CD4-positive, alpha-beta memory T cell (primary cell): ENCODE results near the gene AFAP1. TPM values are rescaled to one million over a fixed set of nuclear protein-coding genes. Genes with fewer than 3 reads are reported as not detected.

Source experiments
- CTCF ChIA-PET: fragments of 350-600 bp; sonication (Branson Sonifier 250); formaldehyde crosslinking; loops from one replicate; lab custom pipeline; 2021; ENCODE audit warnings: inconsistent platforms; ENCODE audit not compliant: partially characterized antibody; lab: Charles Lee
- POLR2A ChIA-PET: fragments of 350-600 bp; sonication (Branson Sonifier 250); formaldehyde crosslinking; loops from one replicate; lab custom pipeline; 2021; ENCODE audit not compliant: partially characterized antibody; lab: Charles Lee
- DNase-seq, 5 donors: peaks; one replicate each; pipeline versions ENCODE4 v3.0.0 to v3.0.0-alpha.2; 2020 to 2022; ENCODE audit warnings: mixed read lengths in 1 of 5
- H3K27ac ChIP-seq: one replicate; pipeline ENCODE4 v1.7.0; 2013; ENCODE audit warnings: low read depth, low read length
- H3K27me3 ChIP-seq: 2 replicates; pipeline ENCODE4 v1.7.0; 2013; ENCODE audit warnings: mild to moderate bottlenecking, low read length, moderate library complexity; ENCODE audit not compliant: insufficient read depth
- H3K36me3 ChIP-seq: 2 replicates; pipeline ENCODE4 v1.7.0; 2013; ENCODE audit warnings: mild to moderate bottlenecking, low read length, moderate library complexity; ENCODE audit not compliant: insufficient read depth
- H3K4me1 ChIP-seq: 2 replicates; pipeline ENCODE4 v1.7.0; 2013; ENCODE audit warnings: mild to moderate bottlenecking, low read length, moderate library complexity; ENCODE audit not compliant: insufficient read depth
- H3K4me3 ChIP-seq, 2 donors: one replicate each; pipeline ENCODE4 v1.7.0; 2013; ENCODE audit warnings: low read length in 2 of 2, mild to moderate bottlenecking in 1 of 2
- H3K9me3 ChIP-seq, 2 donors: one replicate each; pipeline ENCODE4 v1.7.0; 2013; ENCODE audit warnings: low read length in 2 of 2, control low read depth in 1 of 2; ENCODE audit not compliant: control insufficient read depth in 1 of 2
- H3K27ac Mint-ChIP-seq, 7 donors: one replicate each; pipeline ENCODE4 v1.8.0; 2020 to 2021; ENCODE audit warnings: mixed read lengths in 7 of 7, mild to moderate bottlenecking in 6 of 7, inconsistent platforms in 3 of 7, moderate library complexity in 3 of 7
- H3K27me3 Mint-ChIP-seq, 2 donors: one replicate each; pipeline ENCODE4 v1.8.0; 2020 to 2021; ENCODE audit warnings: mixed read lengths in 2 of 2
- H3K36me3 Mint-ChIP-seq, 2 donors: one replicate each; pipeline ENCODE4 v1.8.0; 2020 to 2021; ENCODE audit warnings: mixed read lengths in 2 of 2, inconsistent platforms in 1 of 2, mild to moderate bottlenecking in 1 of 2
- H3K4me1 Mint-ChIP-seq, 4 donors: one replicate each; pipeline ENCODE4 v1.8.0; 2020 to 2021; ENCODE audit warnings: mixed read lengths in 4 of 4, mild to moderate bottlenecking in 1 of 4
- H3K4me3 Mint-ChIP-seq, 8 donors: one replicate each; pipeline ENCODE4 v1.8.0; 2020 to 2021; ENCODE audit warnings: mixed read lengths in 8 of 8, mild to moderate bottlenecking in 7 of 8, moderate library complexity in 6 of 8, inconsistent platforms in 3 of 8
- H3K9me3 Mint-ChIP-seq, 8 donors: one replicate each; pipeline ENCODE4 v1.8.0; 2020 to 2021; ENCODE audit warnings: mixed read lengths in 8 of 8, mild to moderate bottlenecking in 5 of 8, inconsistent platforms in 3 of 8, moderate library complexity in 1 of 8
- intact Hi-C: fragments of 100-400 bp; cut with micrococcal nuclease; formaldehyde crosslinking; loops from one replicate; pipeline ENCODE4 v1.15.1; 2023
- polyA plus RNA-seq, 2 donors: library from polyadenylated mRNA; unstranded; fragments of 300-500 nt; fragmentation: Illumina TruSeq; gene quantifications; one replicate each; pipeline ENCODE4 v1.2.3, GENCODE V29; 2021
- total RNA-seq, 2 experiments: library from RNA; stranded (reverse); gene quantifications; one replicate each; pipeline ENCODE4 v1.2.3, GENCODE V29; 2021

AFAP1 gene
- total and polyA plus RNA-seq, 4 experiments from 2014 or later, result 0.95 to 21.8 (median 12.6) TPM

DNA sequence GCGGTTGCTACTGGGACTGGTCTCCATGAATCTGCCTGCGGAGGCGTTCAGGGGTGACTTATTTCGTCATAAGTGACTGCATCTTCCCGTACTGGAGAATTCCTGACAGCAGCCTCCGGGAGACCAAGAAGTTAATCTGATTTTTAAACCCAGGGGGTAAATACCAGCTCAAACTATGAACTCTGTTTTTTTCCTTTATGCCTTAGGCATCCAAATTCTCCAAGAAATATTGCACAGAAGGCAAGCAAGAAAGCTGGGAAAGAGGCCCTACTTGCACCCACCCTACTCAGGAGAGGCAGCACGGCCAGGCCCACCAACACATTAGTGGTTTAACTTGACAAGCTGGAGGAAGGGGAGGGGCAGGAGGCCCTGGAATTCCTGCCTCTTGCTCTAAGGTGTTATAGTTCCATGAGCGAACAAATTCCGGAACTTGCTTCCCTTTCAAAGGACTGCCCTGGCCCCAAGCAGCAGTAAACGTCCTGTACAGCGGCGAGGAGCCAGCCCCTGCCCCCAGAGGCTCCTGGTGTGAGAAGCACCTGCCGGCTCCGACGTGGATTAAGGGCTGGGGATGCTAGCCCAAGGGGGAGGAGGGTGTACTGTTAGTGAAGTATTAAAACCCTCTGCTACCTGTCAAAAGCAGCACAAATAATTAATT is 177.2 kb downstream of the AFAP1 start:
- Mint-ChIP-seq H3K36me3 (peaks cover 21 to 35% of the 10 kb centered on the region in 2 donors), H3K9me3 (no peaks in the 10 kb centered on the region), H3K27ac (peak overlapping the region in 3 of 7 donors; percentile 35 to 88 (median 85)), H3K4me3 (no peak overlapping the region), H3K27me3 (no peaks in the 10 kb centered on the region), H3K4me1 (peaks cover 19 to 37% (median 29%) of the 10 kb centered on the region in 4 donors)
- H3K36me3 ChIP-seq, result no peaks in the 10 kb centered on the region
- DNase-seq, result no peak
- no peaks in the 10 kb centered on the region for H3K9me3 ChIP-seq
- no peak overlapping the region for H3K4me3 ChIP-seq
- peaks cover 34% of the 10 kb centered on the region for H3K4me1 ChIP-seq
- H3K27me3 ChIP-seq, result no peaks in the 10 kb centered on the region
- intact Hi-C loops, result no loop called here
- ChIA-PET POLR2A (no interaction called here), CTCF (interaction anchor here (1.7 kb wide), 1 partner anchor 40 kb away, joined by 9 read pairs; no protein-coding TSS in a partner anchor)
- H3K27ac ChIP-seq, result no peak overlapping the region

DNA sequence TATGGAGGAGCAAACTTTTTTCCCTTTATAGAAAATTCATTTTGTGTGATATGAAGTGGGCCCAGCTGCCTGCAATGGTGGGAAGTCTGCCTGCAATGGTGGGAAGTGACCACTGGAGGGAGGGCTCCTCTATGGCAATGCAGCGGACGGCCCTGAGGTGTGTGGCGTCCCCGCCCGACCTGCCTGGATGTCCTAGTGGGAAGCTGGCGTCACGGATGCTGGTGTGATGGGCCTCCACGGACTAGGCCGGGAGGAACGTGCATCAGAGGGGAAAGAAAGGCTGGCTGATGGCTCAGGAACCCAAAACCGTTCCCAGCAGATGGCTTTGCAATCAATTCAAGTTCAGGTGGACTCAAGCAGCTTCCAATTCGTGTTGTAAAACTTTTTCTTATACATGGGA is 177.9 kb downstream of the AFAP1 start:
- Histone ChIP-seq H3K4me1 (peaks cover 34% of the 10 kb centered on the region), H3K9me3 (no peaks in the 10 kb centered on the region), H3K4me3 (no peak overlapping the region), H3K36me3 (no peaks in the 10 kb centered on the region), H3K27me3 (no peaks in the 10 kb centered on the region), H3K27ac (no peak overlapping the region)
- Mint-ChIP-seq H3K27me3 (no peaks in the 10 kb centered on the region), H3K9me3 (no peaks in the 10 kb centered on the region), H3K4me3 (peak overlapping the region in 4 of 8 donors; percentile 8 to 61 (median 30)), H3K27ac (peak overlapping the region; percentile 58 to 92 (median 83)), H3K36me3 (peaks cover 21 to 33% of the 10 kb centered on the region in 2 donors), H3K4me1 (peaks cover 19 to 44% (median 29%) of the 10 kb centered on the region in 4 donors)
- peak; percentile 43 to 52 (median 47) for DNase-seq
- intact Hi-C loops, result no loop called here
- CTCF ChIA-PET, result interaction anchor here (0.9 to 1.7 kb wide), 2 partner anchors 17 to 40 kb away, joined by 3 to 9 read pairs; no protein-coding TSS in a partner anchor
- POLR2A ChIA-PET, result interaction anchor here (1.0 kb wide), 1 partner anchor 41 kb away, joined by 3 read pairs; no protein-coding TSS in a partner anchor

DNA sequence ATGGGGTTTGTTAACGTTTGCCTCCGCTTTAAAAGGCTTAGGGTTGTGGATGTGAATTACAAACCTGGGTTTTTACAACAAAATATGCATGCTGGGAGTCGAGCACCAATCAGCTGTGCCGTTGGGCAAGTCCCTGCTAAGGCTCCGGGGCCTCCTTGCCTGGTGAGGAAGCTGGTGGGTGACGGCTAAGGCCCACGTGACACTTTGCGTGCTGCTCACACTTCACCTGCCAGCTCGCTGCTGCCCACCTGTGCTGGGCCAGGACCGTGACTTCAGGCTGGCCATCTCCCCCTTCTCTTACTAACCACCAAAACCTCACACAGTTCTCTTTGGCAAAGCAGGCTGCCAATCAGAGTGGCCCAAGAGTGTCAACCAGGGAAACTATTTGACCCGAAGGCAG is 178.3 kb downstream of the AFAP1 start:
- Histone ChIP-seq H3K4me3 (no peak overlapping the region), H3K36me3 (no peaks in the 10 kb centered on the region), H3K27ac (no peak overlapping the region), H3K9me3 (no peaks in the 10 kb centered on the region), H3K4me1 (peaks cover 34% of the 10 kb centered on the region), H3K27me3 (no peaks in the 10 kb centered on the region)
- DNase-seq, result no peak
- peaks cover 21 to 32% of the 10 kb centered on the region in 2 donors for H3K36me3 Mint-ChIP-seq
- no peaks in the 10 kb centered on the region for H3K9me3 Mint-ChIP-seq
- ChIA-PET POLR2A (interaction anchor here (1.0 kb wide), 1 partner anchor 41 kb away, joined by 3 read pairs; no protein-coding TSS in a partner anchor), CTCF (interaction anchor here (0.9 to 1.7 kb wide), 2 partner anchors 17 to 41 kb away, joined by 3 to 9 read pairs; no protein-coding TSS in a partner anchor)
- peak overlapping the region in 2 of 8 donors; percentile 31 to 61 for H3K4me3 Mint-ChIP-seq
- peak overlapping the region; percentile 58 to 92 (median 83) for H3K27ac Mint-ChIP-seq
- H3K27me3 Mint-ChIP-seq, result no peaks in the 10 kb centered on the region
- peaks cover 19 to 44% (median 29%) of the 10 kb centered on the region in 4 donors for H3K4me1 Mint-ChIP-seq
- intact Hi-C loops, result no loop called here

DNA sequence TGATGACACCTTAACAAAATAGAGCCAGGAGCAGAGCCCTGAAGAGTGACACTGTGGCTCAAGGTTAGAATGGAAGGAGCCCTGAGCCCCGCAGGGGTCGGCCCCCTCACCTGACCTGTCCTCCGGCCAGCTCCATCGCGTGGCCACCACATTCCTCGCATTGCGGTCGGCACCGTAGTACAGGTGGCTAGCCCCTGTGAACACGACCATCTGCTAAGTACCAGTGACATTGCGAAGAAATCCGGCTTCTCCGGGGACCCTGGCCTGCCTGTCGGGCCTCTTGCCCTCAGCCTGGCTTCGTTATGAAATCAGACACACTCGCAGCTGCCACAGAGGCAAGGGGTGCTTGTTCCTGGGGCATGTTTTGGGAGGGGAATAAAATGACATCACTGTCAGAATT is 179.0 kb downstream of the AFAP1 start:
- CTCF ChIA-PET, result interaction anchor here (1.2 to 1.7 kb wide), 2 partner anchors 41 to 42 kb away, joined by 3 to 9 read pairs; no protein-coding TSS in a partner anchor
- H3K27me3 ChIP-seq, result no peaks in the 10 kb centered on the region
- H3K4me1 ChIP-seq, result peaks cover 34% of the 10 kb centered on the region
- Mint-ChIP-seq H3K27ac (peak overlapping the region; percentile 62 to 97 (median 92)), H3K27me3 (no peaks in the 10 kb centered on the region), H3K4me1 (peaks cover 19 to 44% (median 29%) of the 10 kb centered on the region in 4 donors), H3K4me3 (no peak overlapping the region), H3K9me3 (no peaks in the 10 kb centered on the region), H3K36me3 (peaks cover 15 to 27% of the 10 kb centered on the region in 2 donors)
- POLR2A ChIA-PET, result interaction anchor here (1.0 kb wide), 1 partner anchor 42 kb away, joined by 3 read pairs; no protein-coding TSS in a partner anchor
- no peaks in the 10 kb centered on the region for H3K9me3 ChIP-seq
- no peaks in the 10 kb centered on the region for H3K36me3 ChIP-seq
- no peak for DNase-seq
- H3K4me3 ChIP-seq, result no peak overlapping the region
- peak overlapping the region; percentile 78 for H3K27ac ChIP-seq
- intact Hi-C loops, result no loop called here

DNA sequence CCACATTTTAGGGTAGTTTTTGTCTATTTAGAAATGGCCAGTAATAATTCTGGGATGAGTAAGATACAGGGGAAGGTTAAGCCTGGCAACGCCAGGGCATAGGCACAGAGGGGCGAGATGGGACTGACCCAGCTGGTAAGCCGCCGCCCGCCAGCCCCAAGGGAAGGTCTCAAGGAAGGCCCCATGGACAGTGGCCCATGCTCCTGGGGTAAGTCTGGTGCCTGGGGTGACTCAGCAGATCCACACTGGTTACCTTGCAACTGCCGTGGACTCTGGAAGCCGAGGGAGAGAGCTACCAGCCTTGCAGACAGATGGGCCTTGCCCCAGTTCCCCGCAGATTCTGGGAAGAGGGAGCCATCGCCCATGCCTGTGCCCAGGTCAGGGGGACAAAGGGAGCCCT is 179.4 kb downstream of the AFAP1 start:
- no peaks in the 10 kb centered on the region for H3K27me3 Mint-ChIP-seq
- Histone ChIP-seq H3K27me3 (no peaks in the 10 kb centered on the region), H3K9me3 (no peaks in the 10 kb centered on the region), H3K4me3 (peak overlapping the region in 1 of 2 donors; percentile 66), H3K36me3 (no peaks in the 10 kb centered on the region), H3K4me1 (peaks cover 34% of the 10 kb centered on the region), H3K27ac (peak overlapping the region; percentile 78)
- H3K4me3 Mint-ChIP-seq, result peak overlapping the region; percentile 74 to 95 (median 88)
- intact Hi-C loops, result no loop called here
- CTCF ChIA-PET, result interaction anchor here (1.2 kb wide), 1 partner anchor 42 kb away, joined by 3 read pairs; no protein-coding TSS in a partner anchor
- H3K36me3 Mint-ChIP-seq, result peaks cover 10 to 22% of the 10 kb centered on the region in 2 donors
- peaks cover 19 to 44% (median 29%) of the 10 kb centered on the region in 4 donors for H3K4me1 Mint-ChIP-seq
- DNase-seq, result no peak
- POLR2A ChIA-PET, result interaction anchor here (1.4 kb wide), 1 partner anchor 104 kb away, joined by 4 read pairs; no protein-coding TSS in a partner anchor
- H3K9me3 Mint-ChIP-seq, result no peaks in the 10 kb centered on the region
- peak overlapping the region; percentile 89 to 99 (median 96) for H3K27ac Mint-ChIP-seq

DNA sequence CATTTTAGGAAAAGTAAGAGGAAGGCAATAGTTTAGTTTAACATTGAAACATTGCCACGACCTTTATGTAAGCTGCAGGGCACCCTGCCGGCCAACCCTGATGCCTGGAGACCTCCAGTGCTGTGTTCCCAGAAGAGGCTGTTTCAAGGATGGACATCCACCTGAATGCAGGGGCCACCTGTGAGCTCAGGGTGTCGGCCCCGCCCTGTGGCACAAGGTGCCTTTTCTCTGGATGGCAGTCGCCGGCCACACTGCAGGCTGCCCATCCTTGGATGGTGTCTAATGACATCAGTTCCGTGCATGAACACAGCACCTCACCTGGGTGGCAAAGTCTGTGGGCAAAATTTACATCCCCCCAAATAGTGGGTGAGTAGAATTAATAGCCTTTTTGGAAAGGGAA is 180.0 kb downstream of the AFAP1 start:
- CTCF ChIA-PET, result interaction anchor here (1.2 kb wide), 1 partner anchor 43 kb away, joined by 3 read pairs; no protein-coding TSS in a partner anchor

More for the DNA sequence above, 180.0 kb downstream of the AFAP1 start:
- no peaks in the 10 kb centered on the region for H3K9me3 ChIP-seq
- POLR2A ChIA-PET, result interaction anchor here (1.4 kb wide), 1 partner anchor 105 kb away, joined by 4 read pairs; no protein-coding TSS in a partner anchor
- Mint-ChIP-seq H3K27ac (peak overlapping the region; percentile 89 to 99 (median 96)), H3K4me1 (peaks cover 19 to 44% (median 29%) of the 10 kb centered on the region in 4 donors), H3K36me3 (peaks cover 8 to 20% of the 10 kb centered on the region in 2 donors), H3K9me3 (no peaks in the 10 kb centered on the region), H3K4me3 (peak overlapping the region; percentile 74 to 95 (median 88)), H3K27me3 (no peaks in the 10 kb centered on the region)
- no peaks in the 10 kb centered on the region for H3K27me3 ChIP-seq
- peak overlapping the region; percentile 78 for H3K27ac ChIP-seq
- H3K4me1 ChIP-seq, result peaks cover 34% of the 10 kb centered on the region
- H3K4me3 ChIP-seq, result peak overlapping the region; percentile 44 to 66
- no peak for DNase-seq
- intact Hi-C loops, result loop anchor here (1.0 kb wide), 1 partner anchor 43 kb away; no protein-coding TSS in a partner anchor
- H3K36me3 ChIP-seq, result no peaks in the 10 kb centered on the region
